NCI-H146 treated with DMSO at 0.1 percent for 48 hours (cell line): ENCODE measurements around the gene NDUFB3.
"Not testable (repeated sequence)": the region's sequence is repeated elsewhere in the genome, so short reads cannot be mapped to it uniquely, and the experiment has no call there.

Experiments
- DNase-seq: peaks from one replicate; lab custom pipeline; 2025; ENCODE audit not compliant: unreplicated experiment; lab: John Stamatoyannopoulos, UW

The NDUFB3 gene

GRCh38 chr2:201090574-201090973, 18.8 kb downstream of the NDUFB3 start:
- DNase-seq = no peak

GRCh38 chr2:201093573-201093972, 21.8 kb downstream of the NDUFB3 start:
- no peak for DNase-seq

- no peak for DNase-seq
These were observed 28.7 kb downstream of the NDUFB3 start for GRCh38 chr2:201100497-201100896.

DNA sequence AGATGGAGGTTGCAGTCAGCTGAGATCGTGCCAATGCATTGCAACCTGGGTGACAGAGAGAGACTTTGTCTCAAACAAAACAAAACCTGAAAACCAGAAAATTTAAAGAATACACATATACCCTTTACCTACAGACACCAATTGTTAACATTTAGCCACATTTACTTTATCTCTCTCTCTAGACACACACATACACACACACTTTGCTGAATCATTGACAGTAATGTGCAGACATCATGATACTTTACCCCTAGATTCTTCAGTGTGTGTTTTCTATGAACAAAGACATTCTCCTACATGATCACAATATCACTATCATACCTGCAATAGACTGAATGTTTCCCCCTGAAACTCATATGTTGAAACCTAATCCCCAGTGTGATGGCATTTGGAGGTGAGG, 34.0 kb downstream of the NDUFB3 start:
- no peak for DNase-seq

DNA sequence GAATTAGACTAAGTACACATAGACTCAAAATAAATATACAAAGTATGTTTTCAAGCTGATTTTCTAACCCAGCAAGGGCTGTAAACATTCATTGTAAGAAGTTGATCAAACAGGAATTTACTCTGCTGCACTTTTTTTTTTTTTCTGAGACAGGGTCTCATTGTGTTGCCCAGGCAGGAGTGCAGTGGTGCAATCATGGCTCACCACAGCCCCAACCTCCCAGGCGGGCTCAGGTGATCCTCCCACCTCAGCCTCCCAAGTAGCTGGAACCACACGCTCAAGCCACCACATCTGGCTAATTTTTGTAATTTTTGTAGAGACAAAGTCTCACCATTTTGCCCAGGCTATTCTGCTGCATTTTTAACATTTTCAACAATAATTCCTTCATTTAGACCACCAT, 35.8 kb downstream of the NDUFB3 start:
- no peak for DNase-seq

DNA sequence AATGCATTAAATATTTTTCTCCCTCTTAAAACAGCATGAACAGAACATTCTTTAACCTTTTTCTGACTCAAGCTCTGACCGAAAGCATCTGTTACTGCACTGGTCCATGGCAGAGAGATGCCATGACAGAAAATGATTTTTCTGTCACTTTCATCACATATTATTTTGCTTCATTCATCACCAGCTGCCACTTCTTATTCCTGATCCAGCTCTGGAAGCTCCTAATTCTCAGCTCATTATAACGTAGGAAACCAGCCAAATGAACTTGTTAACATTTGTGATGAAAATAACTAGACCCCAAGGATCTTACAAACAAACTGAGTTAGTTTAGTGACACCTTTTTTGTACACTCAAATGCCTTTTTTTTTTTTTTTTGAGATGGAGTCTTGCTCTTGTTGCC, 36.5 kb downstream of the NDUFB3 start:
- no peak for DNase-seq

DNA sequence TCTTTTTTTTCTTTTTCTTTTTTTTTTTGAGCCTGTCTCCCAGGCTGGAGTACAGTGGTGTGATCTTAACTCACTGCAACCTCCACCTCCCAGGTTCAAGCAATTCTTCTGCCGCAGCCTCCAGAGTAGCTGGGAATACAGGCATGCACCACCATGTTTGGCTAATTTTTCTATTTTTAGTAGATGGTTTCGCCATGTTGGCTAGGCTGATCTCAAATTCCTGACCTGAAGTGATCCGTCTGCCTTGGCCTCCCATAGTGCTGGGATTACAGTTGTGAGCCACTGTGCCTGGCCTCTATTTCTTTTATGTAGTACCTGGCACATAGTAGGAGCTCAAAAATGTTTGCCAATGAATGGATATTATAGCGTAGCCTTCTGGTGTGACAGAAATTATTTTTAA, 37.4 kb downstream of the NDUFB3 start:
- DNase-seq = no peak

DNA sequence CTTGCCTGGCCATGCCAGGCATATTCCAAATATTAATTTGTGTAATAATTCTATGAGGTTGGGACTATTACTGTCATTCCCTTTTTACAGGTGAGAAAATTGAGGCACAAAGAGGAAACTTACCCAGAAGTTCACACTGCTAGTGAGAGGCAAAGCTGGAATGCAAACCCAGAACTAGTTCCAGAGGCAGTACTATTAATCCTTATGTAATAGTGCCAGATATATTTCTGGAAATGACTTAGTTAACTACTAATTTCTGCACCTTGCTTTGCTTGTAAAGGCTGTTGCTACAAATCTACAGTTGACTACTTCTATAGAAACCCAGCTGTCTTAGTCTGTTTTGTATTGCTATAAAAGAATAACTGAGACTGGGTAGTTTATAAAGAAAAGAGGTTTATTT, 38.8 kb downstream of the NDUFB3 start:
- DNase-seq = no peak

DNA sequence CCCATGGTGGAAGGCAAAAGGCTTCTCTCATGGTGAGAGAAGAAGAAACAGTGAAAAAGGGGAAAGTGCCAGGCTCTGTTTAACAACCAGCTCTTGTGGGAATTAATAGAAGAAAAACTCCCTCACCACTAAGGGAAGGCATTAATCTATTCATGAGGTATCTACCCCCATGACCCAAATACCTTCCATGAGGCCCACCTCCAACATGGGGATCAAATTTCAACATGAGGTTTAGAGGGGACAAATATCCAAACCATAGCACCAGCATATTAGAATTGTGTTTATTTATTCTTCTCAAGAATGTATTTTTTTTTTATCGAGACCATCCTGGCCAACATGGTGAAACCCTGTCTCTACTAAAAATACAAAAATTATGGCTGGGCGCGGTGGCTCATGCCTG, 39.3 kb downstream of the NDUFB3 start:
- DNase-seq = no peak

GRCh38 chr2:201114350-201114749, 42.5 kb downstream of the NDUFB3 start:
- no peak for DNase-seq

DNA sequence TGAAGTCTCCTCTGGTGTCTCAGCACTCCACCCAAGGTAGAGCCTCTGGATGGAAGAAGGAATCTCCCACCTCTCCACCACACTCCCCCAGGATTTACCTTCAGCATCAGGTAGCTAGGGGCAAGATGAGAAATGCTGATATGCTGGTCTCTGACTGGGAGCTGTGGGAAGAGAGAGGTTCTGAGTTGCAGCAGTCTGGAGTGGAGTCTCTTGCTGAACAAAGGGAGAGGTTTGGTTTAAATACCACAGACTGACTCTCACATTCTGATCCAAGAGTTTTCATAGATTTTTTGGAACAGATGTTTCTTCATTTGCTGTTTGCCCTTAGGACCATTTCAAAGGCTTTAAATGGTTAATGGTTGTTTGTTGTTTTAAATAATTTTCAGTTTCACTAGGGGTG, 43.0 kb downstream of the NDUFB3 start:
- no peak for DNase-seq

GRCh38 chr2:201116115-201116958, 44.5 kb downstream of the NDUFB3 start, which contains the start of gene CFLAR:
Gene CFLAR (plus strand): TSS chr2:201116164. CDS start chr2:201129866, 13,702 bp downstream.
- DNase-seq = peak; percentile 51

GRCh38 chr2:201116959-201117734, 45.3 kb downstream of the NDUFB3 start:
- DNase-seq = no peak

GRCh38 chr2:201117735-201118094, 45.9 kb downstream of the NDUFB3 start:
- DNase-seq = not testable (repeated sequence)

GRCh38 chr2:201118121-201118960, 46.5 kb downstream of the NDUFB3 start:
- no peak for DNase-seq

DNA sequence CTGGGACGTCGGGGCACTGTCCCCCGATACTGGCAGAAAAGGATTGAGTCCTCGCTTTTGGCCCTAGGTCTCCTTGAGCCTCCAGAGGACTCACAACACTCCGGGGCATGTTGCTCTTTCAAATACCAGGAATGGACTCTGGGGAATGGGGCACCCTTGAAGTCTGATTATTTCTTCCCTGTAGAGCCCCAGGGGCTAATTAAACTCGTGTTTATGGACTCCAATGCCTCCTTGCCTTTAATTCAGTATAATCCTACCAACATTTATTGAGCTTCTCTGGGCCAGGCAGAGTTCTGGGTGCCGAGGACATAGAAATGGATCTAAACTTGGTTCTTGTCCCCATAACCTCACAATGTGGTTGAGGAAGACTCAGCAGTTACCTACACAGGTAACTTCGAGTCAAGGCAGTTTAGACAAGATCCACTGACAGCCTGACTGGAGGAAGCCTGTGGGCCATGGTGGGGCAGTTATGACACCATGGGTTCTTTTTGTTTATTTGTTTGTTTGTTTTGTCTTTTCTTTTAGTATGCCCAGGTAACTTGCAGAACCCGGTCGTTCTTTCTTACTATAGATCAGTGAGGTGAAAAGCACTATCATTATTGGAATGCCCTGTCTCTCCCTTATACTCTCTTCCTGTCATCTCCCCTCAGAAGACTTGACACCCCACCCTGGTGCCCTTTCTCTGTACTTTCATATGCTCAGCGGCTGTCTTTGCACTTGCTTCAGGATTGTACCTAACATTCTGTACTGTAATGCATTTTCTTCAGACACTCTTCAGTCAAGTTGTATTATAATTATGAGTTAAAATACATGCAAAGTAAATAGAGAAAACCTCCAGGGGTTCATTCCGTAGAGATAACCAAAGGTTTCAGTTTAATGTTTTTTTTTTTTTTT, 47.4 kb downstream of the NDUFB3 start:
- no peak for DNase-seq

DNA sequence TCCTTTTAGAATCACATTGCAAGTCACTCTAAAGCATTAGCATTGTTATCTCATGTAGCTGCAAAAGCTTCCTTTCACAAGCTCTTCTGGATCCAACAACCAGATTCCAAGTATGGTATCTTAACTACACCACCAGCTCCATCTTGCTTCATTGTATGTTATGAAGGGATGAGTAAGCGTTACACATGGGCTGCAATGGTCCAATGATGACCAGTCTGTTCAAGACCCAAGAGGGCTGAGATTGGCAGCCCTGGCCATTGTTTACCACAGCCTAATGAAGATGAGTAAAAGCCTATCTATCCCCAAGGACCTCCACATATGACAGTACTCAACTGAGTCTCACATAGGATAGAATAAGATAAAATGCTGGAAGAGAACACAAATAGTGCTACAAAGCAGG, 50.5 kb downstream of the NDUFB3 start:
- no peak for DNase-seq

DNA sequence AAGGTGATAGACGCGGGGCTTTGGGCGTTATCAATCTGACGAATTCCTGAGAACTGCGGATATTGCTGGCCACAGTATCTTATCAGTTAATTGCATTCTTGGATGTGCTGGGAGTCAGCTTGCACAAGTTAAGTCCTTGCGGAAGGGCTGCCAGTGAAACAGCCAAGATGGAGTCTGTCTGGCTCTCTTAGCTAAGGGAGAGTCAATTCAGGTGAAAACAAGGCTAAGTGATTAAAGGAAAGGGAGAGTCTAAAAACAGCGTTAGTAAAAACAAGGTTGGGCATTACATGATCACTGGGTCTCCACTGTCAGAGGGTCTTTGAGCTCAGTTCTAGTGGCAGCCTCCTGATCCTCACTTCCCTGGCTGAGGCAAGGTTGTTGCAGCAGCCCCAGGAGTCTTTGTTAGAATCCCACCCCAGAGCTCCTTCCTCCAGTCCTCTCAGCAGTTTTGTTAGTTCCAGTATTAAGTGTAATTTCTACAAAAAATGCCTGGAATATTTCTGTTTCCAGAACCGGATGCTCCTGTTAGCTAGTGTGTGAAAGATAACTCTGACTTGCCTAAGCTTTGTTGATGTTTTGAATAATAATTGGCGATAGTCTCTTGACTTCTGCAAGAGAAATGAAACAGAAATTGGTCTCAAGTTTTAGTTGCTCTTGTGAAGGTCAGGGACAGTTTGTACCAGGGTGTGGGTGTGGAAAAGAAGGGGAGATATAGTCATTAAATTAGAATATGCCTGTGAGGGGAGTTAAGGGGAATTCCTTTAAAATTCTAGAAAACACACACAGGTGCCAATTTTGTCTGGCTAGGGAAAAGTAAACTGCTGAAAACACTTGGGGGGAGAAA, 54.7 kb downstream of the NDUFB3 start:
- DNase-seq = no peak

GRCh38 chr2:201127152-201127511, 55.3 kb downstream of the NDUFB3 start:
- DNase-seq = no peak

GRCh38 chr2:201127570-201127969, 55.8 kb downstream of the NDUFB3 start:
- no peak for DNase-seq
